GM13976 (cell line): ENCODE results near the gene THADA.

ENCODE experiments used
- DNase-seq: peaks from one replicate; pipeline ENCODE4 v3.0.0; 2012; ENCODE audit warnings: low spot score
- CTCF ChIP-seq: IDR thresholded peaks from 2 replicates; pipeline ENCODE4 v1.5.1; 2012; ENCODE audit warnings: borderline replicate concordance, mild to moderate bottlenecking; ENCODE audit not compliant: insufficient read depth; ENCODE audit errors: extremely low read depth, missing control alignments, control extremely low read depth
- in situ Hi-C: fragments of 300-500 bp; cut with MboI; formaldehyde crosslinking; loops from one replicate; pipeline ENCODE4 v1.12.0; 2022; ENCODE audit warnings: low sequenced_read_pairs, mixed read lengths, inconsistent platforms; ENCODE audit not compliant: unreplicated experiment

Gene THADA

DNA sequence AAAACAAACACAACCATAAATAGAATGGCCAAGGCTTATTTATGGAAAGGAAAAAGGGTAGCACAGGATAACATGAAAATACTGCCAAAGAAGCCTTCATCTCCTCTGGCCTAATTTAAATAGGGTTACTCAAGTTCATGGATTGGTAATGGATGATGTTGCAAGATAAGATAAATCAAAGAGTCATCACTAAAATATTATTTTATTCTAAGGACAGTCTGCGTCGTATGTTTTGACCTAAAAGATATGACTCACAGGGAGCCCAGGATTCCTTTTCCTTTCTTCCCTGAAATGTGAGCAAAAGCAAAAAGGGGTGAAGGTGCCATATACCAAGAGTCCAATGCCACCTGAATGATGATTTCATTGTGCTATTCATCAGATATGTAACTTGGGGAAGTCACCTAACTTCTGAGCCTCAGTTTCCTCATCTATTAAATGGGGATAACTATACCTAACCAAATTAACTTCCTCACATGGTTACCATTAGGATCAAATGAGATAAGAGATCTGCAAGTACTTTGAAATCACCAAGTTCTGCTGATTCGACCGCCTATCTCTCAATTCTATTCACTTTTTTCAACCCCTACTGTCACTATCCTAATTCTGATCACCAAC is 137.7 kb downstream of the THADA start:
- DNase-seq: no peak
- no peak for TF ChIP-seq CTCF
- in situ Hi-C loops: no loop called here

DNA sequence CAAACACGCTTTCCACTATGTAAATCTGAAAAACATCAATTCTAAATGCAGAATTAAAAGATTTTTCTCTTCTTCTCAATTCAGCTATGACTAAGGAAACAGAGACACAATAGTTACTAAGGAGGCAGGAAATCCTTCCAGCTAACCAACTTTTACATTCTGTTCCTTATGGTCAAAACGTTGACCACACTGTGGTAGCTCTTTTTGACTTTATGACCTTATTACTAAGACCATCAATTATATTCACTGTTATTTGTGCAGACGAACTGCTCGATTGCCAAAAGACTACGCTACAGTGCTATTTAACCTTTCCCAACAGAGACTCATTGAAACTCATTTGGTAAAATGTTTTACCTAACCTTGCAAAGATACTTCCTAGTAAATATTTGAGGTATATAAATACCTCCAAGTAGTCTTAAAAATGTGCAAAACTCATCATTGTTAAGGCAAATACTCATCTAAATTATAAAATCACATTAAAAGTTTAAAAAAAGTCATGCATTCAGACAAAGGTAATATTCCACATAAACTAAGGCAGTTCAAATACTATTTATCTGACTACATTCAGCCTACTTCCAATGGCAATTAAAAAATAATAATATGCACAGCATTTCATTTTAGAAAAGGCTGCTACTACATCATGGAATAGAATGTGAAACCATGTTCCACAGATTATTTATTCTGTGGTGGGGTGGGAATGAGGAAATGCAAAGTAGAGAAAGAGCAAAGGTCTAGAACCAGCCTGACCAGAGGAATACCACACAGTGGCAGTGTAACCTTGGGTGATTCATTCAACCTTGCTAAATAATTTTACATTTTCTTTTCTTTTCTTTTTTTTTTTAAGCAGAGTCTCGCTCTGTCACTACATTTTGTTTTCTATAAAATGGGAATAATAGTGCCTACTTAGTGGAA is 139.9 kb downstream of the THADA start:
- in situ Hi-C loops: no loop called here
- no peak for TF ChIP-seq CTCF
- DNase-seq: no peak

- no peak for DNase-seq
- in situ Hi-C loops: no loop called here
- TF ChIP-seq CTCF: no peak
Measured at GRCh38 chr2:43455296-43455695, 140.5 kb downstream of the THADA start.

DNA sequence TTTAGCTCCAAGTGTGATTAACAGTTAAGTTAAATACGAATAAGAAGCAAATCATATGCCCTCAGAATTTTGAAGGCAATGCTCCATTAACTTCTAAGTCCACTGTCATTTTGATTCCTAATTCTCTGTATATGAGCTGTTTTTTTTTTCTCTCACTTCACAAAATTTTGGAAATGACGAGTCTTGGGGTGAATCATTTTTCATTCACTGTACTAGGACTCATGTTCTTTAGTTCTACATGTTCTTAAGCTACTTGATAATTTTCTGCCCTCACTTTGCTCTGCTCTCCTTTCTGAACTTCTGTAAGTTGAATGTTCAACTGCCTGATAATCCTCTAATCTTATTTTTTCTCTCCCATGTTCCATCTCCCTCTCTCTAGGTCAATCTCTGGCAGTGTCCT is 141.0 kb downstream of the THADA start:
- in situ Hi-C loops: no loop called here
- TF ChIP-seq CTCF: no peak
- no peak for DNase-seq

DNA sequence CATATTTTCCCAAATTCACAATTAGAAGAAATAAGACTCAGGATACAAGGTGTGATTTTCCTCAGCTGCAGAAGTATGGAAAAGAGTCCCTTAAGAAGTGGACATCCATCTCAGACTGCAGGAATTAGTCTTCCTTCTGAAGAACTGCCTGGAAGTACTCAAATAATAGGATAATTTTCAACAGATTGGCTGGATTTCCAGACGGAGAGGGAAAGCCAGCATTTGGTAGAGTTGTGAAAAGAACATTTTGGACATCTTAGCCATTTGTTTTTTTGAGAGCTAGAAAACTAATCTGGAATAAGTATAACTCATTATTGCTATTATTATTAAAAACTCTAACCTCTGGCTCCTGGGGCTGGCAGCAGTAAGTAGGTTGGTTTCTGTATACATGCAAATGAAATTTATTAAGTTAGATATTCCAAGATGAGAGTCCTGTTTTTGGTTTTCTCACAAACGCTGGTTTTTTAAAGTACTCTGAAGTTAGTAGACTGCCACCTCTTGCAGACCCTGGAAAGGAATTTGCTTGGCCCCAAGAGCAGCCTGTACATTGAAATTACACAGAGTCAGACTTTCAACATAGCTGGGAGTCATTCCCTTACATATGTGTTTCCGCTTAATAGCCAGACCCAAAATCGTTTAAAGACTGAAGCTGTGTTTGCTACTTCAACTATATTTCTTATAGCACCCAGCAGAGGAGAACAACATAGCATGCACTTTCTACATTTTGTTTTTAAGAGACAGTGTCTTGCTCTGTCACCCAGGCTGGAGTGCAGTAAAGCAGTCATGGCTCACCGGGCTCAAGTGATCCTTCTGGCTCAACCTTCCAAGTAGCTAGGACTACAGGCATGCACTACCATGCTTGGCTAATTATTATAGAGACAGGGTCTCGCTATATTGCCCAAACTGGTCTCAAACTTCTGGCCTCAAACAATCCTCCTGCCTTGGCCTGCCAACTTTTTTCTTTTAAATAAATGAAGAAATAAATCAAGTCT is 142.4 kb downstream of the THADA start:
- in situ Hi-C loops: no loop called here
- no peak for DNase-seq
- no peak for TF ChIP-seq CTCF

- no peak for TF ChIP-seq CTCF
- in situ Hi-C loops: no loop called here
- no peak for DNase-seq
Measured at GRCh38 chr2:43452318-43452731, 143.5 kb downstream of the THADA start.
